HG03060 (cell line): Measurements from ENCODE around the gene JARID2.
A peak's percentile ranks its signal among the peaks of the same experiment; 100 is the strongest.
"Not testable (repeated sequence)": the region's sequence is repeated elsewhere in the genome, so short reads cannot be mapped to it uniquely, and the experiment has no call there.

Source experiments
- ATAC-seq: cut with Tn5 transposase; IDR thresholded peaks from one replicate; pipeline ENCODE4 v1.9.1; 2021; ENCODE audit warnings: low read depth, moderate number of reproducible peaks; ENCODE audit not compliant: unreplicated experiment

Gene JARID2

GRCh38 chr6:15409301-15410125, 163.6 kb downstream of the JARID2 start:
- no peak for ATAC-seq

DNA sequence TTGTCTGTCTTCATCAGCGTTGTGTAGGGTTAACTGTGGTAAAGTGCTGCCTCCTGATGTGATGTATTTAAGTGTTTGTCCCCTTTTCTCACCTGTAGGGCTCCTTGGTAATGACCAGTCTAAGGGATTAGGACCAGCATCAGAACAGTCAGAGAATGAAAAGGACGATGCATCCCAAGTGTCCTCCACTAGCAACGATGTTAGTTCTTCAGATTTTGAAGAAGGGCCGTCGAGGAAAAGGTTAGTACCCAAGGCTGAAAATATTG, 164.2 kb downstream of the JARID2 start:
- no peak for ATAC-seq

- no peak for ATAC-seq
Measured at GRCh38 chr6:15410752-15411151, 164.9 kb downstream of the JARID2 start.

DNA sequence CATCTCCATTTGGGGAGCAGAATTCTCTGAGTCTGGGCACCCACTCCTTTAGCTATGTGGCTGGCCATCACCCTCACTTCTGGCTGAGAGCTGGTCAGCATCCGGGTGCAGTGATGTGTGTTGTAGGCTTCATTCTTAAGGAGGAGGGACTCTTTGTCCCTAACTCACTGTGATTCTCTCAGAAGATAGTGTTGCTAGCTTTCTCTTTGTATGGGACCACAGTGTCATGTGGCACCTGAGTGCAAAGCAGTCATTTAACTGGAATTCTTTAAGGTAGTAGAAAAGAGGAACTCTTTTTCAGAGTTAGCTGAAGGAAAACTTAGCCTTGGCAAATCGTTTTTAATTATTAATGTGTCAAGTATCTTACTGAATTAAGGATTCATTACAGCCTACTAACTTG, 165.9 kb downstream of the JARID2 start:
- ATAC-seq: no peak

DNA sequence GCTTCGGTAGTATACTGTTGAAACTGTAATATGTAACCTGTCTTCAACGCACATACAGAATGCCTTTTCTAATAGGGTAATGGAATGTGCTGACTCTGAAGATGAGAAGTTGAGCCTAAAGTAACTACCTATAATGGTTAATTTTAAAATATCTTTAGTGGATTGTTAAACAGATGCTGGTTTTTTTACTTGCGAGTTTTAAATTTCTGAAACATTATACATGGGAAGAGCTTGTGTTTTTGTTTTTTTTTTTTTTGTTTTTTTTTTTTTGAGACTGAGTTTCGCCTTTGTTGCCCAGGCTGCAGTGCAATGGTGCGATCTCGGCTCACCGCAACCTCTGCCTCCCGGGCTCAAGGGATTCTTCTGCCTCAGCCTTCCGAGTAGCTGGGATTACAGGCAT, 166.9 kb downstream of the JARID2 start:
- ATAC-seq: no peak

DNA sequence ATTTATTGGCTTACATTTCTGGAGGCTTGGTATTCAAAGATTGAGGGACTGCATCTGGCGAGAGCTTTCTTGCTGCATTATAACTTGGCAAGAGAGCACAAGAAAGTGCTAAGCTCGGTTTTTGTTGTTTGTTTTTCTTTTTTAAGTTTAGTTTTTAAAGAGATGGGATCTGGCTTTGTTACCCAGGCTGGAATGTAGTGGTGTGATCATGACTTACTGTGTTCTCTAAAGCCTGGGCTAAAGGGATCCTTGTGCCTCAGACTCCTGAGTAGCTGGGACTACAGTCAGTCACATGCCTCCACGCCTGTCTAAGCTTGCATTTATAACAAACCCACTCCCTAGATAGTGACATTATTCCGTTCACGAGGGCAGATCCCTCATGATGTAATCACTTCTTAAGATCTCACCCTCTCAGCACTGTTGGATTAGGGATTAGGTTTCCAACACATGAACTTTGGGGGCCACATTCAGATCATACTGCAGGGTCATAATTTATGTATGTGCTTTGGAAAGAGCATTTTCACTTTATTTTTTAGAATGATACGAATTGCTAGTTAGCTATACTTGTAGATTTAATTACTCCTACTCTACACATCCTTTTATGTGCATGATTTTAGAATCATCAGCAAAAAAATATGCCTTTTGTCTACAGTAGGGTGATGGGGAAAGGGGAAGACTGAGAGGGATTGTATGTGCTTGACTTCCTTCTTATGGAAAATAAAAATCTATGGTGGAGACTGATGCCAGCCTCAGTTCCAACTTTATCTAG, 167.8 kb downstream of the JARID2 start:
- ATAC-seq: no peak

DNA sequence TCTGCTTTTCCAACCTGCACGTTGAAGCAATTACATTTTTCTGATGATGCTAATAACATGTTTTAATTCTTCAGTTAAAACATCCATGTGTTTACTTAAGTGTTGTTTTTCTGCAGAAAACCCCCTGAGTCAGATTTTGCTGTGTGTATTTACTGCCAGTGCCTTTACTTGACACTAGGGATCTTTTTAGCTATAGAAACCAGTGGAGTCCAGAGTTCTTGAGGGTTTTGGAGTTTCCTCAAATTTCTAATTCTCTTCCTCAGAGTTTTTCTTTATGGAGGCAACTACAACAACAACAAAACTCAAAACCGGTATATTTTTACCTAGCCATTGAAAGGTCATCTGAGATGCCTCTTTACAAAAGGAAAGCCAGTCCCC, 168.4 kb downstream of the JARID2 start:
- no peak for ATAC-seq

DNA sequence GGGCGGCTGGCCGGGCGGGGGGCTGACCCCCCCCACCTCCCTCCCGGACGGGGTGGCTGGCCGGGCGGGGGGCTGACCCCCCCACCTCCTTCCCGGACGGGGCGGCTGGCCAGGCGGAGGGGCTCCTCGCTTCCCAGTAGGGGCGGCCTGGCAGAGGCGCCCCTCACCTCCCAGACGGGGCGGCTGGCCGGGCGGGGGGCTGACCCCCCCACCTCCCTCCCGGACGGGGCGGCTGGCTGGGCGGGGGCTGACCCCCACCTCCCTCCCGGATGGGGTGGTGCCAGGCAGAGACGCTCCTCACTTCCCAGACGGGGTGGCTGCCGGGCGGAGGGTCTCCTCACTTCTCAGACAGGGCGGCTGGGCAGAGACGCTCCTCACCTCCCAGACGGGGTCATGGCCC, 169.8 kb downstream of the JARID2 start:
- not testable (repeated sequence) for ATAC-seq

DNA sequence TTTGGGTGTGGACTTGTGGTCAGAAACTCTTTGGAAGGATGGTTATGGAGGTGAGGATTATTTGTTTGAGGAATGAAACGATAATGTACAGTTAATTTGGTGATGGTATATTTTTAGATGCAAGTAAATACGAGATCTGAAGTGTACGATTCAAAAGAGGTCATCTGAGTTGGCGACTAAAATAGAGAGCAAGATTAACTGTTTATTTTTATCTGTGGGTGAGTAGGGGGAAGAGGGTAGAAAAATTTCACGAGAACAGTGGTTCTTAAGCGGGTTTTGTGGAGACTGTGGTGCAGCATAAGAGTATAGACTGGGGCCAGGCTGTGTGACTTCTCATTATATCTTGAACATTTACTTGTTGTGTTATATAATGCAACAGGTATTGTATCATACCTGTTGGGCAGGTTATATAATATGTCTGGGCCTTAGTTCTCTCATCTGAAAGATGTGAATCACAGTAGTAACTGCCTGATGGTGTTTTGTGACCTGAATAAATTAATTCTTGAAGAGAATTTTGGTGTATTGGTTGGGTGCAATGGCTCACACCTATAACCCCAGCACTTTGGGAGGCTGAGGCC, 171.2 kb downstream of the JARID2 start:
- ATAC-seq: no peak

- no peak for ATAC-seq
Measured at GRCh38 chr6:15417811-15418210, 171.9 kb downstream of the JARID2 start.

- ATAC-seq: no peak
Measured at GRCh38 chr6:15419493-15419892, 173.6 kb downstream of the JARID2 start.

GRCh38 chr6:15420959-15421438, 175.1 kb downstream of the JARID2 start:
- peak; percentile 85 for ATAC-seq

- ATAC-seq: no peak
Measured at GRCh38 chr6:15421945-15422733, 176.3 kb downstream of the JARID2 start.

DNA sequence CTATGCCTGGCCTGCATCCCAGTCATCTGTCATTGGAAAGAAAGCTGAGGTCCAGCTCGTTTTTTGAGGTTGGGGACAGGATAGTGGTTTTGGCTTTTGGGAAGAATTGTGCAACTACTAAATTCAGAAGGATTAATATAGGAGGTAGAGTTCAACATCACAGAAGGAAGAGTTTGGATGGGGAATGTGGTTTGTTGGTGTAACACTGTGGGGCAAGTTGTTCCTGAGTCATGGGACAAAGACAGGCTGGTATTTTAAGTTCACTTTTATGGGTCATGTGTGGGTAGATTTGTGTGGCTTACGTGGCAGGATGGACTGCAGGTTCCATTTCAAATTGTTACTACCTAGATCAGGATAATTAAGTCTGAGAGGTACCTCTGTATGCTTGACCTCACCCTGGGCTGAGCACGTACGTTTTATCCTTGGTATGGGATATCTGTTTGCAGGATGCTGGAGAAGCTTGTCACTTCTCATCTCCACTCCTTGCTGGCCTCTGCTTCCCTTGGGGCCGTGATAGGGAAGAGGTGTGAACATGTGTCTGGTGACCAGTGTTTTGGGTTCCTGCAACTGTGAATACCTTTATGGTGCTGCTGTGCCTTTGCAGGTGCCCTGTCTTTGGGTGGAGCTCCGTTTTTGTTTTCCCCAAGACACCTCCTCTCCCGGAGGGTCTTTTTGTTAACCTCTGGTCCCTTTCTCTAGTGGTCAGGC, 177.6 kb downstream of the JARID2 start:
- ATAC-seq: no peak

DNA sequence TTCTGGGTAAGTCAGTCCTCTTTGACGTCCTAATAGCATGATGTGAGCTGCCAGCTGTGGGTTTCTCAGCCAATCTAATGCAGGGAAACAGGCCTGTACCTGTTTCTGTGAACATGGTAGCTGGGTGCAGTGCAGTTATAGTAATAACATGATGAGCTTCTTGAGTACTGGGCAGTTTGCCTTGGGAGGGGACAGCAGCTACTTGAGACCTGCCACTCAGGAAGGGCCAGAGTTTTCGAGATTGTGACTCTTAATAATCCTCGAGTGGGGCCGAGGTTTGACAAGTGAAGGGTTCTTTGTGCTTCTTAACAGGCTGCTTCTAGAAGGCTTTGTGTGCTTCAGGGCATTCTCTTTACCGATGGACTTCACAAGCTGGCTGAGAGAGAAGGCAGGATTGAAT, 180.1 kb downstream of the JARID2 start:
- ATAC-seq: no peak

DNA sequence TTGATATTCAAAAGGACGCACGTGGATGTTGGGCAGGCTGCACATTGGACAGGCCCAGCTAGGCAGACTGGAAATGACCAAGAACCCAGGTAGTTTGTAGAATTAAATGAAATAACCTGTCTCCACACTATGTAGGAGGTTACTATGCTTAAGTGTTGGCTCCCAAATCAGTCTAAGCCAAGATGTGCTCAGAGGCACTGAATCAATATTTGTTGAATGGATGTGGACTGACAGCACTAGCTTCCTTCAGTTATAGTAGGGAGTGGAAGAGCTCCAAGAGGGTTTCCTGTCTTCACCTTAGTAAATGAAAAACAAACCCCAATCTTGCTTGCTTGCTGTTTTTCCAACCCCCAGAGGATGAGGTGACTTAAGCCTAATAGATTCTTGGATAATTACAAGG, 180.5 kb downstream of the JARID2 start:
- ATAC-seq: no peak

DNA sequence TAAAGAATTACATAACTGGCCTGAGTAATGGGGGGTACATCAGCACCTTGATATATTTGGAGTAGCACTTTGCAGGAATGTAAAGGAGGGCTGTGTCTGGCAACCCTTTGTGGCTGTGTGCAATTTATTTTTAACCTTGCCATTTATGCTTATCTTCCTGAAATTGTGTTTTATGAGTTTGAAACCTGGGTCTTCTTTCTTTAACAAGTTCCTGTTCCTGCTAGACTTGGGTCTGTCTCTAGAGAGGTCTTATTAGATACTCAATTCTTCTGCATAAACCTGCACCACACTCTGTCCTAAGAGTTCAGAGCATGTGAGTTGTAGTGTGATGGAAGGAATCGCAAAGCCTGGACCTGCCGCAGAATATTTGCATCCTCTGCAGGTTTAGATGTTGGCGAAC, 181.0 kb downstream of the JARID2 start:
- ATAC-seq: no peak

DNA sequence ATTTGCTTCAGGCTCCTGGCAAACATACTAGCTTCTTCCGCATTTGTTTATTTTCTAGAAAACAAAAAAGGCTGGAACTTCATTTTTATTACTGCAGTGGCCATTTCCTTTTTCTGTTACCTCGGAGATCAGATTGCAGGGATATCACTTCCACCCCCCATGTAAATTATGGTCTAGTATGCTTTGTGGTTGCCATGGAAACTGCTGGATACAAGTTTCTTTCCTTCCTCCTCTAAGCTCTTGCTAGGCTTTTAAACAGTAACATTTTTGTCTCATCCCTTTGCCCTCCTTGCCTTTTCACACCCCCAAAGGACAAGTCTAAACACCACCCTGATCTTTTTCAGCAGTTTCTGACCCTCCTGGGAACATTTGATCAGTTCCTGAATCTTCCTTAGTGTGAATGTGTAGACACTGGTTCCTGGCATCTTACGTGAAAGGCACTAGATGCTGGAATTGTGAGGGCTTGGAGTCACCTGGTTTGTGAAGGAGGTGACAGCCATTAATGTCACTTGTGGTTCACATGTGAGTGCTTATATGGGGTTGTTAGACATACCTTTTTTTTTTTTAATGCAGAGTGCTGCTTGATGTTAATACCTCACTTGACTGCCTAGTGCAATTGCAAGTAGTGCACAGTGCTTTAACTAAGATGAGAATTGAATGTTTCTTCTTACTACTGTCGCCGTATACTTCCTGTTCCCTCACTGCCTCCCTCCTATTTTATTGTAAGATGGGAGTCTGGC, 181.6 kb downstream of the JARID2 start:
- ATAC-seq: no peak
